H1 (cell line): Measurements from ENCODE around the gene TUBGCP3. TPM values are rescaled to one million over a fixed set of nuclear protein-coding genes. Genes with fewer than 3 reads are reported as not detected.

Experiments used
- CTCF ChIA-PET: fragments of 300-600 bp; sonication (Branson Sonifier 250); formaldehyde crosslinking; loops from one replicate; lab custom pipeline; 2021; ENCODE audit not compliant: partially characterized antibody; lab: Charles Lee
- POLR2A ChIA-PET: fragments of 300-600 bp; sonication (Branson Sonifier 250); formaldehyde crosslinking; loops from one replicate; lab custom pipeline; 2021; ENCODE audit warnings: inconsistent platforms; ENCODE audit not compliant: partially characterized antibody; lab: Charles Lee
- DNase-seq, 2 experiments: peaks; one replicate each; pipeline versions ENCODE4 v3.0.0 to v3.0.0-alpha.2; 2010 to 2022; ENCODE audit warnings: low spot score in 2 of 2, low read depth in 1 of 2, mixed read lengths in 1 of 2
- FAIRE-seq: peaks from 2 replicates; lab custom pipeline; 2011; peaks lifted over from hg19 to GRCh38; lab: Jason Lieb, UNC
- H2AFZ ChIP-seq: 2 replicates; pipeline ENCODE4 v1.8.1; 2012; ENCODE audit warnings: low read length, inconsistent platforms
- H2AK5ac ChIP-seq: 2 replicates; pipeline ENCODE4 v1.6.1; 2013; ENCODE audit warnings: low read depth, low read length
- H2BK120ac ChIP-seq: replicated peaks from 2 replicates; pipeline ENCODE3; 2013; ENCODE audit warnings: low read depth, low read length, inconsistent platforms
- H2BK12ac ChIP-seq: 2 replicates; pipeline ENCODE4 v1.6.1; 2013; ENCODE audit warnings: low read depth, low read length
- H2BK15ac ChIP-seq: 2 replicates; pipeline ENCODE4 v1.6.1; 2013; ENCODE audit warnings: low read length
- H2BK20ac ChIP-seq: 2 replicates; pipeline ENCODE4 v1.6.1; 2013; ENCODE audit warnings: low read length
- H2BK5ac ChIP-seq: 2 replicates; pipeline ENCODE4 v1.6.1; 2013; ENCODE audit warnings: low read depth, low read length
- H3K14ac ChIP-seq: 2 replicates; pipeline ENCODE4 v1.6.1; 2013; ENCODE audit warnings: inconsistent platforms; ENCODE audit not compliant: insufficient read length
- H3K18ac ChIP-seq: 2 replicates; pipeline ENCODE4 v1.6.1; 2013; ENCODE audit warnings: low read length; ENCODE audit errors: extremely low read depth
- H3K23ac ChIP-seq: 2 replicates; pipeline ENCODE4 v1.6.1; 2013; ENCODE audit warnings: inconsistent platforms; ENCODE audit not compliant: insufficient read length
- H3K23me2 ChIP-seq: 2 replicates; pipeline ENCODE4 v1.6.1; 2013; ENCODE audit warnings: low read depth, low read length
- H3K27ac ChIP-seq: 2 replicates; pipeline ENCODE4 v1.6.1; 2011; ENCODE audit warnings: low read depth, low read length, inconsistent platforms
- H3K27me3 ChIP-seq, 4 experiments: replicated peaks in 1 of 4; 1 replicate in 1 of 4; 2 replicates in 3 of 4; pipeline versions ENCODE4 v1.6.1 to v1.8.1; 2011 to 2013; ENCODE audit warnings: low read length in 3 of 4, mild to moderate bottlenecking in 3 of 4, inconsistent platforms in 2 of 4, mixed read lengths in 2 of 4, moderate library complexity in 1 of 4; ENCODE audit not compliant: control insufficient read depth in 3 of 4, insufficient read depth in 3 of 4; ENCODE audit errors: extremely low read depth in 1 of 4
- H3K36me3 ChIP-seq, 4 experiments: 2 replicates each; pipeline versions ENCODE4 v1.6.1 to v1.8.1; 2011 to 2013; ENCODE audit warnings: mild to moderate bottlenecking in 4 of 4, low read length in 3 of 4, moderate library complexity in 2 of 4, control low read depth in 1 of 4, inconsistent platforms in 1 of 4; ENCODE audit not compliant: insufficient read depth in 4 of 4, control insufficient read depth in 2 of 4
- H3K4ac ChIP-seq: replicated peaks from 2 replicates; pipeline ENCODE3; 2013; ENCODE audit warnings: low read length, low read depth, mixed read lengths, inconsistent platforms; ENCODE audit not compliant: insufficient read length
- H3K4me1 ChIP-seq, 4 experiments: replicated peaks in 1 of 4; 1 replicate in 1 of 4; 2 replicates in 3 of 4; pipeline versions ENCODE4 v1.6.1 to v1.8.1; 2011 to 2013; ENCODE audit warnings: low read length in 3 of 4, inconsistent platforms in 2 of 4, mixed read lengths in 1 of 4; ENCODE audit not compliant: insufficient read depth in 4 of 4, control insufficient read depth in 3 of 4
- H3K4me2 ChIP-seq, 2 experiments: 2 replicates each; pipeline versions ENCODE4 v1.6.1 to v1.8.1; 2011 to 2013; ENCODE audit warnings: low read depth in 2 of 2, low read length in 2 of 2, control low read depth in 1 of 2, inconsistent platforms in 1 of 2, mild to moderate bottlenecking in 1 of 2; ENCODE audit not compliant: insufficient read depth in 1 of 2
- H3K4me3 ChIP-seq, 4 experiments: fragments of 200-600, 300-600 bp in 1 of 4; sonication (generic), shearing (Covaris generic), sonication (Bioruptor Twin) in 1 of 4; 2 replicates each; pipeline versions ENCODE4 v1.5.1 to v1.8.1; 2011 to 2016; ENCODE audit warnings: low read length in 4 of 4, low read depth in 3 of 4, control low read depth in 2 of 4, inconsistent platforms in 2 of 4, mild to moderate bottlenecking in 2 of 4, mixed read lengths in 1 of 4, moderate library complexity in 1 of 4; ENCODE audit not compliant: insufficient read depth in 2 of 4; ENCODE audit errors: extremely low read depth in 1 of 4
- H3K56ac ChIP-seq: replicated peaks from 2 replicates; pipeline ENCODE3; 2013; ENCODE audit warnings: low read depth, mild to moderate bottlenecking, mixed read lengths, low read length, inconsistent platforms; ENCODE audit not compliant: insufficient read length
- H3K79me1 ChIP-seq: 2 replicates; pipeline ENCODE4 v1.6.1; 2013; ENCODE audit warnings: low read depth, low read length, control low read depth
- H3K79me2 ChIP-seq, 2 experiments: 2 replicates each; pipeline versions ENCODE4 v1.6.1 to v1.8.1; 2012 to 2013; ENCODE audit warnings: low read length in 2 of 2, mild to moderate bottlenecking in 2 of 2, inconsistent platforms in 1 of 2; ENCODE audit not compliant: insufficient read depth in 2 of 2, control insufficient read depth in 1 of 2
- H3K9ac ChIP-seq, 4 experiments: replicated peaks in 1 of 4; 1 replicate in 1 of 4; 2 replicates in 3 of 4; pipeline versions ENCODE4 v1.6.1 to v1.8.1; 2011 to 2013; ENCODE audit warnings: low read depth in 3 of 4, low read length in 3 of 4, control low read depth in 2 of 4, mild to moderate bottlenecking in 2 of 4, moderate library complexity in 2 of 4, inconsistent platforms in 1 of 4; ENCODE audit errors: extremely low read depth in 1 of 4
- H3K9me3 ChIP-seq, 2 experiments: 2 replicates each; pipeline versions ENCODE4 v1.6.1 to v1.8.1; 2012 to 2013; ENCODE audit warnings: mild to moderate bottlenecking in 2 of 2, moderate library complexity in 2 of 2, control low read depth in 1 of 2, inconsistent platforms in 1 of 2, low read depth in 1 of 2, low read length in 1 of 2, mixed read lengths in 1 of 2; ENCODE audit not compliant: insufficient read depth in 2 of 2
- H4K20me1 ChIP-seq, 2 experiments: replicated peaks in 1 of 2; 2 replicates each; pipeline versions ENCODE3 to v1.8.1; 2011 to 2013; ENCODE audit warnings: inconsistent platforms in 2 of 2, low read length in 2 of 2, mild to moderate bottlenecking in 1 of 2; ENCODE audit not compliant: insufficient read depth in 2 of 2, control insufficient read depth in 1 of 2
- H4K5ac ChIP-seq: 2 replicates; pipeline ENCODE4 v1.6.1; 2013; ENCODE audit warnings: low read length, low read depth, mixed read lengths, inconsistent platforms; ENCODE audit not compliant: insufficient read length
- H4K8ac ChIP-seq: 2 replicates; pipeline ENCODE4 v1.8.0; 2013; ENCODE audit warnings: mild to moderate bottlenecking, moderate library complexity, low read length, inconsistent platforms; ENCODE audit not compliant: insufficient read depth; ENCODE audit errors: extremely low read depth
- H4K91ac ChIP-seq: replicated peaks from 2 replicates; pipeline ENCODE3; 2013; ENCODE audit warnings: low read length, mixed read lengths, inconsistent platforms; ENCODE audit not compliant: insufficient read length
- CBX5 ChIP-seq: fragments of 300-800, 300-1000 bp; sonication (generic); IDR thresholded peaks from 2 replicates; pipeline ENCODE4 v1.7.1; 2016; ENCODE audit warnings: antibody characterized with exemption, low read length, low read depth
- CHD1 ChIP-seq: IDR thresholded peaks from 2 replicates; pipeline ENCODE4 v1.6.1; 2012; ENCODE audit warnings: low read depth, low read length, improper control_type of control experiment
- CHD2 ChIP-seq: IDR thresholded peaks from 2 replicates; pipeline ENCODE4 v1.6.1; 2012; ENCODE audit warnings: low read length, improper control_type of control experiment
- KDM5A ChIP-seq: fragments of 200-600 bp; IDR thresholded peaks from 2 replicates; pipeline ENCODE4 v1.7.1; 2012; ENCODE audit warnings: mild to moderate bottlenecking, low read length, inconsistent platforms, mixed read lengths
- NRF1 ChIP-seq: IDR thresholded peaks from 2 replicates; pipeline ENCODE4 v1.6.1; 2011; ENCODE audit warnings: mild to moderate bottlenecking, low read depth, low read length, improper control_type of control experiment
- RNF2 ChIP-seq: fragments of 200-900, 300-1000 bp; sonication (generic); IDR thresholded peaks from 2 replicates; pipeline ENCODE4 v1.7.1; 2016; ENCODE audit warnings: borderline replicate concordance, low read depth, mild to moderate bottlenecking, antibody characterized with exemption, low read length; ENCODE audit not compliant: poor library complexity, severe bottlenecking; ENCODE audit errors: missing control alignments
- SAP30 ChIP-seq: fragments of 300-600 bp; sonication (generic); IDR thresholded peaks from 2 replicates; pipeline ENCODE4 v1.7.1; 2012; ENCODE audit warnings: low read length, moderate library complexity, mild to moderate bottlenecking, inconsistent platforms; ENCODE audit not compliant: insufficient read depth, insufficient replicate concordance
- SP2 ChIP-seq: IDR thresholded peaks from 2 replicates; pipeline ENCODE4 v1.6.1; 2012; ENCODE audit warnings: mild to moderate bottlenecking, low read length, inconsistent platforms
- SP4 ChIP-seq: IDR thresholded peaks from 2 replicates; pipeline ENCODE4 v1.6.1; 2012; ENCODE audit warnings: low read length, inconsistent platforms
- SRF ChIP-seq: IDR thresholded peaks from 2 replicates; pipeline ENCODE4 v1.6.1; 2011; ENCODE audit warnings: mild to moderate bottlenecking, low read depth, low read length, moderate library complexity
- YY1 ChIP-seq: IDR thresholded peaks from 2 replicates; pipeline ENCODE4 v1.6.1; 2011; ENCODE audit warnings: low read depth, mild to moderate bottlenecking, low read length
- WGBS, 2 experiments: shearing (Covaris generic) in 1 of 2; methylation state at CpG; one replicate each; pipeline versions ENCODE4 v1.1.6 to v1.1.7; 2013 to 2015; ENCODE audit warnings: low lambda C conversion rate in 2 of 2, mixed read lengths in 2 of 2, inconsistent platforms in 1 of 2, low coverage in 1 of 2, missing lambda C conversion rate in 1 of 2; ENCODE audit not compliant: insufficient replicate concordance in 2 of 2, insufficient coverage in 1 of 2, insufficient read length in 1 of 2; ENCODE audit errors: extremely low coverage in 1 of 2, missing lambda C conversion rate in 1 of 2; 5-methylcytosine and 5-hydroxymethylcytosine counted together
- polyA plus RNA-seq, 7 experiments: library from polyadenylated mRNA; depleted of rRNA in 3 of 7; stranded (reverse) in 5 of 7; unstranded in 2 of 7; fragments of >200 nt in 5 of 7; fragments of 200-250 nt in 2 of 7; gene quantifications; 1 replicate in 5 of 7; 2 replicates in 1 of 7; 4 replicates in 1 of 7; pipeline versions ENCODE4 v1.2.1 to v1.2.3, GENCODE V29; 2011 to 2013; ENCODE audit warnings: missing spikeins in 2 of 7, mixed read lengths in 2 of 7
- total RNA-seq: library from RNA; stranded (reverse); fragmentation: NEBNext Ultra II Directional; extraction: Animal tissue kit (Norgen Biotek cat#: 25700); gene quantifications from 2 replicates; pipeline ENCODE4 v1.2.1, GENCODE V29; 2021
- TF ChIP-seq, protein P1 (sequence below), 3 experiments: IDR thresholded peaks; 1 replicate in 2 of 3; 2 replicates in 1 of 3; pipeline versions ENCODE4 v1.5.1 to v1.6.1; 2011; ENCODE audit warnings: low read length in 3 of 3, mild to moderate bottlenecking in 3 of 3, inconsistent platforms in 2 of 3, low read depth in 1 of 3, moderate library complexity in 1 of 3; ENCODE audit not compliant: insufficient read depth in 1 of 3; ENCODE audit errors: control extremely low read depth in 1 of 3

The TUBGCP3 gene
- total and polyA plus RNA-seq, 2 of the 8 experiments (the other 6 are each of a cell fraction or from before 2014, with no cell fraction given): 27.0 to 31.7 TPM

GRCh38 chr13:112447306-112447705 is 140.6 kb downstream of the TUBGCP3 start:
- Histone ChIP-seq H3K79me1 (no peaks in the 10 kb centered on the region), H3K4me2 (no peak overlapping the region; a peak in 1 of 4 replicates), H3K4me1 (peaks cover 0 to 4% (median 1%) of the 10 kb centered on the region in 4 experiments; a peak in 2 of 7 replicates), H3K4me3 (no peak overlapping the region), H4K5ac (no peak overlapping the region), H2BK5ac (no peak overlapping the region), H4K20me1 (no peaks in the 10 kb centered on the region), H2BK120ac (no peak overlapping the region), H3K18ac (no peak overlapping the region), H3K23me2 (no peaks in the 10 kb centered on the region), H3K36me3 (no peaks in the 10 kb centered on the region), H2BK20ac (no peak overlapping the region), H3K9ac (no peak overlapping the region), H4K91ac (no peak overlapping the region), H4K8ac (no peak overlapping the region), H2BK12ac (no peak overlapping the region), H3K27me3 (peaks cover 0 to 3% (median under 1%) of the 10 kb centered on the region in 4 experiments; a peak in 2 of 7 replicates), H2AK5ac (no peak overlapping the region), H3K79me2 (no peaks in the 10 kb centered on the region), H3K23ac (no peak overlapping the region), H3K56ac (no peak overlapping the region), H3K9me3 (no peaks in the 10 kb centered on the region), H3K14ac (no peak overlapping the region), H2BK15ac (no peak overlapping the region), H2AFZ (no peak overlapping the region), H3K27ac (no peak overlapping the region), H3K4ac (no peak overlapping the region)
- FAIRE-seq (no peak), DNase-seq (no peak)
- ChIA-PET CTCF (interaction anchor here (0.6 kb wide), 1 partner anchor 47 kb away, joined by 3 read pairs; no protein-coding TSS in a partner anchor), POLR2A (no interaction called here)
- WGBS, 2 experiments: 87% methylated on average over 2 of the region's 2 CpGs; no CpG with 5 or more reads in 1 of the 2 experiments
- TF ChIP-seq YY1 (no peak), CBX5 (no peak), NRF1 (no peak), CHD1 (no peak), KDM5A (no peak), SP4 (no peak), RNF2 (no peak), SP2 (no peak), SAP30 (no peak), SRF (no peak), CHD2 (no peak)
- TF ChIP-seq, protein P1, sequence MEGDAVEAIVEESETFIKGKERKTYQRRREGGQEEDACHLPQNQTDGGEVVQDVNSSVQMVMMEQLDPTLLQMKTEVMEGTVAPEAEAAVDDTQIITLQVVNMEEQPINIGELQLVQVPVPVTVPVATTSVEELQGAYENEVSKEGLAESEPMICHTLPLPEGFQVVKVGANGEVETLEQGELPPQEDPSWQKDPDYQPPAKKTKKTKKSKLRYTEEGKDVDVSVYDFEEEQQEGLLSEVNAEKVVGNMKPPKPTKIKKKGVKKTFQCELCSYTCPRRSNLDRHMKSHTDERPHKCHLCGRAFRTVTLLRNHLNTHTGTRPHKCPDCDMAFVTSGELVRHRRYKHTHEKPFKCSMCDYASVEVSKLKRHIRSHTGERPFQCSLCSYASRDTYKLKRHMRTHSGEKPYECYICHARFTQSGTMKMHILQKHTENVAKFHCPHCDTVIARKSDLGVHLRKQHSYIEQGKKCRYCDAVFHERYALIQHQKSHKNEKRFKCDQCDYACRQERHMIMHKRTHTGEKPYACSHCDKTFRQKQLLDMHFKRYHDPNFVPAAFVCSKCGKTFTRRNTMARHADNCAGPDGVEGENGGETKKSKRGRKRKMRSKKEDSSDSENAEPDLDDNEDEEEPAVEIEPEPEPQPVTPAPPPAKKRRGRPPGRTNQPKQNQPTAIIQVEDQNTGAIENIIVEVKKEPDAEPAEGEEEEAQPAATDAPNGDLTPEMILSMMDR (IDR thresholded peaks at IDR 0.05; ENCODE audit: control extremely low read depth in 1 of 3, insufficient read depth in 1 of 3, low read depth in 1 of 3, low read length in 3 of 3): no peak
